Cardiac septum (tissue), 1 donor: Measurements from ENCODE around the gene HSFY1. TPM values are rescaled to one million over a fixed set of nuclear protein-coding genes. Genes with fewer than 3 reads are reported as not detected.
"Not testable (repeated sequence)": the region's sequence is repeated elsewhere in the genome, so short reads cannot be mapped to it uniquely, and the experiment has no call there.

ENCODE experiments used
- DNase-seq: peaks from one replicate; pipeline ENCODE4 v3.0.0-alpha.2; 2020; ENCODE audit warnings: low spot score
- intact Hi-C: fragments of 100-400 bp; cut with DNase I; formaldehyde crosslinking; loops from one replicate; pipeline ENCODE4 v1.14.0; 2022
- long read RNA-seq: library from polyadenylated mRNA; unstranded; transcript quantifications from one replicate; pipeline ENCODE4 v2.0.0, GENCODE V29; 2021
- total RNA-seq: library from RNA; stranded (reverse); fragmentation: NEBNext Ultra II Directional; extraction: Animal tissue kit (Norgen Biotek cat#: 25700); gene quantifications from one replicate; pipeline ENCODE4 v1.2.1, GENCODE V29; 2021
- donor health status: DM: no; HTN: no; CAD: no.

Gene HSFY1, protein sequence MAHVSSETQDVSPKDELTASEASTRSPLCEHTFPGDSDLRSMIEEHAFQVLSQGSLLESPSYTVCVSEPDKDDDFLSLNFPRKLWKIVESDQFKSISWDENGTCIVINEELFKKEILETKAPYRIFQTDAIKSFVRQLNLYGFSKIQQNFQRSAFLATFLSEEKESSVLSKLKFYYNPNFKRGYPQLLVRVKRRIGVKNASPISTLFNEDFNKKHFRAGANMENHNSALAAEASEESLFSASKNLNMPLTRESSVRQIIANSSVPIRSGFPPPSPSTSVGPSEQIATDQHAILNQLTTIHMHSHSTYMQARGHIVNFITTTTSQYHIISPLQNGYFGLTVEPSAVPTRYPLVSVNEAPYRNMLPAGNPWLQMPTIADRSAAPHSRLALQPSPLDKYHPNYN
- not detected for total RNA-seq
- long read RNA-seq: 0 reads

DNA sequence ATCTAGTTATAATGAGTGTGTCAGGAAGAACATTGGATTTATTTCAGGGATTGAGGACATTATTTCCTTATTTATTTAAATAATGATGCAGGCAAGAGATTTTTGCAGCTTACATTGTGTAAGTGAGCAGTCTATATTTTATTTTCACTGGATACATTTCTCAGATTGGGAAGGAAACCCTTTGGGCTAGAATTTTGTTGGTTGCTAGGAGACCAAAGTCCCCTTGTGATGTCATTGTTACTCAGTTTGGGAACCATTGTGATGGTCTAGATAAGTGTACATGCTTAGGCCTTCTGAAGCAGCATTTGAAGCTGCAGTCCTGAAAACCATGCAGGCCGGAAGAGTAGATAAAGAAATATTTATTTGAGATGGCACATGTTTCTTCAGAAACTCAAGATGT lies at the start of gene HSFY1:
HSFY1 (plus strand) TSS at position 301 of the 400 bp plus-strand sequence; CDS start at position 369, 68 bp downstream.
- intact Hi-C loops: not testable (repeated sequence)

GRCh38 chrY:18504266-18504665 lies 42.3 kb upstream of the HSFY1 start:
- DNase-seq, intact Hi-C loops: not testable (repeated sequence)

More for the DNA sequence above, at the start of gene HSFY1:
- DNase-seq: not testable (repeated sequence)

- intact Hi-C loops, DNase-seq: not testable (repeated sequence)
These were observed 15.4 kb upstream of the HSFY1 start for GRCh38 chrY:18530995-18531655.

DNA sequence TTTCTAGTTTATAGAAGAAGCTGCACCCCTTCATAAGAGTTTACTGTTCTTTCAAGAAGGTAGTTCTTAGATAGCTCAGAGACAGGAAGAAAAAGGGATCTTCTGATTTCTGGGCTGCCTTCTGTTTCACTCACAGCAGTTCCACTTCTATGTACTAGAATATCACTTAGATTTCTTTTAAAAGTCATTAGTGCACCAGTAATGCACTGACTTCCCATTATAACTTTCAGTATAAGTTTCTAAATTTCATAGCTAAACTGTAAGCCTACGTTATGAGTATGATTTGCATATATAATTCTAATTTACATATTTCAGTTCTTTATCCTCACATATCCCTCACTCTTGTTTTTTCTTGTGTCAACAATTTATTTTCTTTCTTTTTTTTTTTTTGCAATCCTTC lies 7.6 kb upstream of the HSFY1 start:
- intact Hi-C loops: not testable (repeated sequence)

GRCh38 chrY:18553132-18553531 lies 6.6 kb downstream of the HSFY1 start:
- intact Hi-C loops, DNase-seq: not testable (repeated sequence)

More for the DNA sequence above, 7.6 kb upstream of the HSFY1 start:
- not testable (repeated sequence) for DNase-seq

DNA sequence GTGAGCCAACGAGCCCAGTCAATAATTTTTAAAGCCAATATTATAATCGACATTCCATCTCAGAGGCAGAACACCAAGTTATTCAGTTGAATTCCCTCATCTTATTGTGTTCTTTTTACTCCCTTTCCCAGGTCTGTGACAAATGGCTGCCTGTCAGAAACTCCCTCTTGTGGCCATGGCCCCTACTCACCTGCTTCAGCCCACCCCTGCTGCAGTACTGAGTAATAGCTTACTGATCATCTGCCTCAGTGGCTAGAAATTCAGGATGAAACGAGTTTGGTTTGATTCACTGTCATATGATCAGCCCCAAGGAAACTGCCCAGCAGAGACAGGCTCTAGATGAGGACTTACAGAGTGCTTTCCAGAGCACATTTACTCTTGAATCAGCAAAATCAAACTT lies 19.4 kb downstream of the HSFY1 start:
- intact Hi-C loops, DNase-seq: not testable (repeated sequence)

Other genes starting within 250 kb of the HSFY1 start
- gene HSFY2, start 227.0 kb downstream of the HSFY1 start, total RNA-seq: not detected